MM.1S (cell line): ENCODE data around the gene HIC1.

Experiments
- CTCF ChIP-seq: fragments of 300-600 bp; sonication (generic); IDR thresholded peaks from 2 replicates; pipeline ENCODE4 v1.5.1; 2016; ENCODE audit warnings: antibody characterized with exemption, low read length, mixed read lengths
- EZH2 ChIP-seq: fragments of 300-600 bp; sonication (generic); optimal IDR thresholded peaks from 2 replicates; pipeline ENCODE3; 2017; ENCODE audit warnings: low read depth, mild to moderate bottlenecking, antibody characterized with exemption, low read length, mixed read lengths
- EZH2phosphoT487 ChIP-seq: fragments of 300-600 bp; sonication (generic); IDR thresholded peaks from 2 replicates; pipeline ENCODE4 v1.6.1; 2018; ENCODE audit warnings: antibody characterized with exemption, low read length

- TF ChIP-seq CTCF (no peak), EZH2phosphoT487 (no peak), EZH2 (no peak)
Observed at GRCh38 chr17:2082003-2082781, 27.3 kb downstream of the HIC1 start.
